ENCODE results near the gene SH3PXD2A.

SH3PXD2A gene

GRCh38 chr10:103838862-103839518, 16.4 kb downstream of the SH3PXD2A start:
- DNase-seq (ENCODE audit: low read depth), result no peak
- no peak for TF ChIP-seq CTCF (conservative IDR thresholded peaks at IDR 0.05; ENCODE audit: low read depth, low read length)

GRCh38 chr10:103838070-103838395, 17.3 kb downstream of the SH3PXD2A start:
- TF ChIP-seq CTCF (conservative IDR thresholded peaks at IDR 0.05; ENCODE audit: low read depth, low read length), result no peak
- DNase-seq (ENCODE audit: low read depth), result no peak
- H3K4me3 ChIP-seq (ENCODE audit: low read length), result no peak overlapping the region

More at GRCh38 chr10:103838862-103839518, 16.4 kb downstream of the SH3PXD2A start:
- no peak overlapping the region for H3K4me3 ChIP-seq (ENCODE audit: low read length)

GRCh38 chr10:103837370-103838069, 17.9 kb downstream of the SH3PXD2A start:
- no peak for TF ChIP-seq CTCF (conservative IDR thresholded peaks at IDR 0.05; ENCODE audit: low read depth, low read length)
- H3K4me3 ChIP-seq (ENCODE audit: low read length), result no peak overlapping the region
- DNase-seq (ENCODE audit: low read depth), result no peak

GRCh38 chr10:103836861-103837260, 18.5 kb downstream of the SH3PXD2A start:
- TF ChIP-seq CTCF (conservative IDR thresholded peaks at IDR 0.05; ENCODE audit: low read depth, low read length), result no peak
- no peak for DNase-seq (ENCODE audit: low read depth)

GRCh38 chr10:103836273-103836672, 19.1 kb downstream of the SH3PXD2A start:
- no peak for DNase-seq (ENCODE audit: low read depth)
- no peak for TF ChIP-seq CTCF (conservative IDR thresholded peaks at IDR 0.05; ENCODE audit: low read depth, low read length)
- no peak overlapping the region for H3K4me3 ChIP-seq (ENCODE audit: low read length)

More at GRCh38 chr10:103836861-103837260, 18.5 kb downstream of the SH3PXD2A start:
- H3K4me3 ChIP-seq (ENCODE audit: low read length), result no peak overlapping the region

- no peak for DNase-seq (ENCODE audit: low read depth)
- no peak overlapping the region for H3K4me3 ChIP-seq (ENCODE audit: low read length)
Measured at GRCh38 chr10:103835096-103836050, 20.0 kb downstream of the SH3PXD2A start.

More at GRCh38 chr10:103835096-103836050, 20.0 kb downstream of the SH3PXD2A start:
- no peak for TF ChIP-seq CTCF (conservative IDR thresholded peaks at IDR 0.05; ENCODE audit: low read depth, low read length)

All from retinal pigment epithelial cell (primary cell).